ENCODE data around the gene EVL.

EVL gene

DNA sequence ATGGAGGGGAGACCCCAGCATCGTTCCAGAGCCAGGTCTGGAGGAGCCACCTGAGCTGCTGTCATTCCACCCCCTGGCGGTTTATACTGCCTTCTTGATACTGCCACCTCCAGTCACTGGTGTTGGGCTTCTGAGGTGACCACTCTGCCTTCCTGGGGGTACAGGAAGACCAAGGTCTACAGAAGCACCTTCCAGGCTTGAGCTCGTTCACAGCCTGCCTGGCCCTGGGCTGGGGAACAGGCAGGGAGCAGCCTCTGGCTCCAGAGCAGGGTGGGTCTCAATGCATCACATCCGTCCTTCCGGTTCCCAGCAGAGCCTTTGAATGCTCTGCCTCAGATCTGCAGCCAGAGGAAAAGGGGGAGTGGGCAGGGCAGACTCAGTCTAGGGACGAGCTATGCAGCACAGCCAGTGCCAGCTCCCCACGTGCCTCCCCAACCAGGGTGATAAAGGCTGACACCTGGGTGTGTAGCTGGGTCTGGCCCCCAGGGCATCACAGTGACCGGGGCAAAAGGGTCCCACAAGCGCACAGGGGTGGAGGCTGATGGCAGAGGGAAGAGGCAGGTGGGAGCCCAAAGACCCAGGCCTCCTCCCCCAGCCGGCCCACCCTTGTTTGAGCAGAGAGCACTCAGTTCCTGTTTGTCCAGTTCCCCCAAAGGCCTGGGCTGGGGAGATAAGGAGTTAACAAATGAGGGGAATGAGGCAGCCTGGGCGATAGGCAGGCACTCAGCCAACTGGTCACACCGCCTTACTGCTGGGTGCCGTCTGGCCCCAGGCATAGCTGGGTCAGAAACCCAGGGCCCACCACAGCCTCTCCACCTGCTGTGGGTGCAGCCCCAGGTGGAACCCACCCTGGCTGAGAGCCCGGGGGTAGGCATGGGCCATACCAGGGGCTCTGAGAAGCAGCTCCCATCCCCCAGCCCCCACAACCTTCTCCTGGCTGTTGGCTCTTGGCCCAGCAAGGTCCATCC lies 77.1 kb downstream of the EVL start:
- H3K4me3 ChIP-seq (ENCODE audit: low read depth, low read length): no peak overlapping the region
- no peaks in the 10 kb centered on the region for H3K36me3 ChIP-seq (replicated peaks)
- H3K27me3 ChIP-seq (replicated peaks): no peaks in the 10 kb centered on the region
- H3K27ac ChIP-seq: no peak overlapping the region
- TF ChIP-seq, protein P1, sequence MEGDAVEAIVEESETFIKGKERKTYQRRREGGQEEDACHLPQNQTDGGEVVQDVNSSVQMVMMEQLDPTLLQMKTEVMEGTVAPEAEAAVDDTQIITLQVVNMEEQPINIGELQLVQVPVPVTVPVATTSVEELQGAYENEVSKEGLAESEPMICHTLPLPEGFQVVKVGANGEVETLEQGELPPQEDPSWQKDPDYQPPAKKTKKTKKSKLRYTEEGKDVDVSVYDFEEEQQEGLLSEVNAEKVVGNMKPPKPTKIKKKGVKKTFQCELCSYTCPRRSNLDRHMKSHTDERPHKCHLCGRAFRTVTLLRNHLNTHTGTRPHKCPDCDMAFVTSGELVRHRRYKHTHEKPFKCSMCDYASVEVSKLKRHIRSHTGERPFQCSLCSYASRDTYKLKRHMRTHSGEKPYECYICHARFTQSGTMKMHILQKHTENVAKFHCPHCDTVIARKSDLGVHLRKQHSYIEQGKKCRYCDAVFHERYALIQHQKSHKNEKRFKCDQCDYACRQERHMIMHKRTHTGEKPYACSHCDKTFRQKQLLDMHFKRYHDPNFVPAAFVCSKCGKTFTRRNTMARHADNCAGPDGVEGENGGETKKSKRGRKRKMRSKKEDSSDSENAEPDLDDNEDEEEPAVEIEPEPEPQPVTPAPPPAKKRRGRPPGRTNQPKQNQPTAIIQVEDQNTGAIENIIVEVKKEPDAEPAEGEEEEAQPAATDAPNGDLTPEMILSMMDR (IDR thresholded peaks at IDR 0.05; ENCODE audit: low read depth, low read length, missing control alignments): no peak
- in situ Hi-C loops (cut with HindIII; ENCODE audit: low pct_ligation_motif_present, low sequenced_read_pairs): no loop called here
- DNase-seq: no peak

DNA sequence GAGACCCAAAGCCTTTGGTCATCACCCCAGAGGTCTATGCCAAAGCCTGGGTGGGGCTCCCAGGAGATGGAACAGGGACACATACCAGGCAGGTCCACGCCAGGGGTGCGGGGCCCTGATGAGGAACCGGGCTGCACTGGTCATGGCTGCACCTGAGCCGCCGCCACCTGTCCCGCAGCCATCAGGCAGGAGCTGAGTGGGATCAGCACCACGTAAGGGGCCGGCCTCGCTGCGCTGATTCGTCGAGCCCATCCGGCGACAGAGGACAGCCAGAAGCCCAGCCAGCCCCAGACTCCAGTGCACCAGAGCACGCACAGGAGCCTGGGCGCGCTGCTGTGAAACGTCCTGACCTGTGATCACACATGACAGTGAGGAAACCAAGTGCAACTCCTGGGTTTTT lies 78.3 kb downstream of the EVL start:
- TF ChIP-seq, protein P1 (IDR thresholded peaks at IDR 0.05; ENCODE audit: low read depth, low read length, missing control alignments): no peak
- Histone ChIP-seq H3K27me3 (replicated peaks) (no peaks in the 10 kb centered on the region), H3K27ac (no peak overlapping the region), H3K36me3 (replicated peaks) (no peaks in the 10 kb centered on the region), H3K4me3 (ENCODE audit: low read depth, low read length) (no peak overlapping the region)
- no peak for DNase-seq
- in situ Hi-C loops (cut with HindIII; ENCODE audit: low pct_ligation_motif_present, low sequenced_read_pairs): no loop called here

DNA sequence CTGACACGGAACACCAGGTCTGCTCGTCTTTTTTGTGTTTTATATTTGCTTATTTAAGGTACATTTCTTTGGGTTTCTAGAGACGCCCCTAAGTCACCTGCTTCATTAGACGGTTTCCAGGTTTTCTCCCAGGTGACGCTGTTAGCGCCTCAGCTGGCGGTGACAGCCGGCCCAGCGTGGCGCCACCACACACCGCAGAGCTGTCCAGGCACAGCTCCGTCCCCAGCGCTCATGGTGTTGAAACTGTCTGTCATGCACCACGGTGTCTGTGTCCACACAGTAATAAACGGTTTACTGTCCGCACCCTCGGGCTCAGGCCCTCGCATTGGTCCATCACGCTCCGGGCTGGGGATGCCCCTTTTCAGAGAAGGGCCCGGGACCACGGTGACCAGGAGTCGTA lies 78.7 kb downstream of the EVL start:
- in situ Hi-C loops (cut with HindIII; ENCODE audit: low pct_ligation_motif_present, low sequenced_read_pairs): no loop called here

DNA sequence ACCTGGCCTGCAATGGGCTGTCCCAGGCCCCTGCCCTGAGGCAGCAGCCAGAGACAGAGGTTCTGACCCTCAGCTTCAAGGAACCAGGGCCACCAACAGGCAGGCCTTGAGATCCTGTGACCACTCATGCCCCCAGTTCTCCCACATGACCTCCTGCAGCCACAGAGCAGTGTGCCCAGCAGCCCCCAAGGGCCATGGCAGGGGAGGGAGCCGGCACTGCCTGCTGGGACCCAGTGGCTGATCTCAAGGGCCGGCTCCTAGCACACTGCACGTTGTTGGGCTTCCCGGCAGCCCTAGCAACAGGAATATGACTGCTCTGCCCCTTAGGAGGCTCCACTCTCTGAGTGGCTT lies 79.4 kb downstream of the EVL start:
- DNase-seq: no peak
- Histone ChIP-seq H3K36me3 (replicated peaks) (no peaks in the 10 kb centered on the region), H3K4me3 (ENCODE audit: low read depth, low read length) (no peak overlapping the region), H3K27ac (no peak overlapping the region), H3K27me3 (replicated peaks) (no peaks in the 10 kb centered on the region)
- in situ Hi-C loops (cut with HindIII; ENCODE audit: low pct_ligation_motif_present, low sequenced_read_pairs): no loop called here
- TF ChIP-seq, protein P1 (IDR thresholded peaks at IDR 0.05; ENCODE audit: low read depth, low read length, missing control alignments): no peak

More for the DNA sequence above, 78.7 kb downstream of the EVL start:
- no peaks in the 10 kb centered on the region for H3K36me3 ChIP-seq (replicated peaks)
- no peak overlapping the region for H3K27ac ChIP-seq
- TF ChIP-seq, protein P1 (IDR thresholded peaks at IDR 0.05; ENCODE audit: low read depth, low read length, missing control alignments): no peak
- H3K4me3 ChIP-seq (ENCODE audit: low read depth, low read length): no peak overlapping the region
- DNase-seq: no peak
- H3K27me3 ChIP-seq (replicated peaks): no peaks in the 10 kb centered on the region

DNA sequence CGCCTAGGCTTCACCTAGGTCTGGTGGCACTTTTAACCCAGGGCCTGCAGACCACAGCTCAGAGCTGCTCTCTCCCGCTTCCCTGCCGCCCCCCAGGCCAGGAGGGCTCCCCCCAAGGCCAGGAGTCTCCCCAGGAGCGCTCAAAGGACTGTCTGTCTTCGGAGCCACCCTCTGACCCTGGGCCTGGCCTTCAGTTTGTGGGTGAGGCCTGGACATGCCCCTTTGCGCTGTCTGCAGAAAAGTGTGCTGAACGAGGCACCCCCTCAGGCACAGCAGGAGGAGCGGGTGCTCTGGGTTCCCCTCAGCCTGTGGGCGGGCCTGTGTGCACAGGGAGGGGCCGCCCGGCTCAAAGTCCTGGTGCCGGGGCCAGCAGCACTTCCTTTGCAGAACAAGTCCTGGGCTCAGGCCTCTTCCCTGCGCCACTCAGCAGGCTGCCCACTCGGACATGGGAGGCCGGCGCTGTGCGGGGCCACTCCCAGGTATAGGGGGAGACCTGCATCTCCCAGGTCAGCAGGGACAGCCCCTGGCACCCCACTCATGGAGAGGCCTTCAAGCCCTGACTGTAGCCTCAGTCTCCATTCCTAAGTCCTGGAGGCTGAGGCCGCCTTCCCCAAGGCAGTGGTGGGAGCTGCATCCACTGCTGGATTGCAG lies 79.9 kb downstream of the EVL start:
- H3K36me3 ChIP-seq (replicated peaks): no peaks in the 10 kb centered on the region
- no peaks in the 10 kb centered on the region for H3K27me3 ChIP-seq (replicated peaks)
- DNase-seq: no peak
- no peak overlapping the region for H3K4me3 ChIP-seq (ENCODE audit: low read depth, low read length)
- no peak overlapping the region for H3K27ac ChIP-seq
- in situ Hi-C loops (cut with HindIII; ENCODE audit: low pct_ligation_motif_present, low sequenced_read_pairs): no loop called here
- TF ChIP-seq, protein P1 (IDR thresholded peaks at IDR 0.05; ENCODE audit: low read depth, low read length, missing control alignments): no peak
